Astrocyte (in vitro differentiated cells and primary cell): Measurements from ENCODE around the gene IFNA17.

Experiments used
- EZH2 ChIP-seq: IDR thresholded peaks from 2 replicates; pipeline ENCODE4 v1.6.1; 2012; ENCODE audit warnings: mild to moderate bottlenecking, low read length, inconsistent platforms; ENCODE audit not compliant: insufficient read depth
- TF ChIP-seq, protein P1 (sequence below): IDR thresholded peaks from 2 replicates; pipeline ENCODE4 v1.5.1; 2011; ENCODE audit warnings: low read depth, mild to moderate bottlenecking, inconsistent platforms, low read length, moderate library complexity; ENCODE audit not compliant: insufficient read depth

DNA sequence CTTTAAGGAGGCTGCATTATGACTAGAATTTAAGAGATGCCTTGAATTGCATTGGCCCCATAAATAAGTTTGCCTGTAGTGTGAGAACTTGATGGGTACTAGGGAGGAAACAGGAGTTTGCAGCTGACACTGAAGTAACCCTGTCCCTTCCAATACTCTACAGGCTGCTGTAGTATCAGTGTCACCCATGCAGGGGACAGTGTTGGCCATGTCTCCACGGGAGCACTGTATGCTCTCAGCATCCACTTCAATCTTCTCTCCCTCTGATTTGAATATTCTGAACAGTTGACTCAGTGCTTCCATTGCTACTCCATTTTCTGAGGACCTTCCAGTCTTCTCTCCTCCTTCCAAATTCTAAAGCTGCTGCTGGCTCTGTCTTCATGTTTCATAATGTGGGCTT is 23.2 kb upstream of the IFNA17 start:
- TF ChIP-seq, protein P1, sequence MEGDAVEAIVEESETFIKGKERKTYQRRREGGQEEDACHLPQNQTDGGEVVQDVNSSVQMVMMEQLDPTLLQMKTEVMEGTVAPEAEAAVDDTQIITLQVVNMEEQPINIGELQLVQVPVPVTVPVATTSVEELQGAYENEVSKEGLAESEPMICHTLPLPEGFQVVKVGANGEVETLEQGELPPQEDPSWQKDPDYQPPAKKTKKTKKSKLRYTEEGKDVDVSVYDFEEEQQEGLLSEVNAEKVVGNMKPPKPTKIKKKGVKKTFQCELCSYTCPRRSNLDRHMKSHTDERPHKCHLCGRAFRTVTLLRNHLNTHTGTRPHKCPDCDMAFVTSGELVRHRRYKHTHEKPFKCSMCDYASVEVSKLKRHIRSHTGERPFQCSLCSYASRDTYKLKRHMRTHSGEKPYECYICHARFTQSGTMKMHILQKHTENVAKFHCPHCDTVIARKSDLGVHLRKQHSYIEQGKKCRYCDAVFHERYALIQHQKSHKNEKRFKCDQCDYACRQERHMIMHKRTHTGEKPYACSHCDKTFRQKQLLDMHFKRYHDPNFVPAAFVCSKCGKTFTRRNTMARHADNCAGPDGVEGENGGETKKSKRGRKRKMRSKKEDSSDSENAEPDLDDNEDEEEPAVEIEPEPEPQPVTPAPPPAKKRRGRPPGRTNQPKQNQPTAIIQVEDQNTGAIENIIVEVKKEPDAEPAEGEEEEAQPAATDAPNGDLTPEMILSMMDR: no peak
- no peak for TF ChIP-seq EZH2
